22Rv1 (cell line): ENCODE results near the gene TBX3.

ENCODE experiments used
- H3K27ac ChIP-seq: fragments of 450-650 bp; 2 replicates; pipeline ENCODE4 v1.5.1; 2017
- CTCF ChIP-seq: fragments of 450-650 bp; IDR thresholded peaks from 2 replicates; pipeline ENCODE4 v1.5.1; 2017; ENCODE audit warnings: mild to moderate bottlenecking
- ZFX ChIP-seq: fragments of 450-650 bp; IDR thresholded peaks from 2 replicates; pipeline ENCODE4 v1.6.1; 2017; ENCODE audit warnings: antibody characterized with exemption, borderline replicate concordance

The TBX3 gene

DNA sequence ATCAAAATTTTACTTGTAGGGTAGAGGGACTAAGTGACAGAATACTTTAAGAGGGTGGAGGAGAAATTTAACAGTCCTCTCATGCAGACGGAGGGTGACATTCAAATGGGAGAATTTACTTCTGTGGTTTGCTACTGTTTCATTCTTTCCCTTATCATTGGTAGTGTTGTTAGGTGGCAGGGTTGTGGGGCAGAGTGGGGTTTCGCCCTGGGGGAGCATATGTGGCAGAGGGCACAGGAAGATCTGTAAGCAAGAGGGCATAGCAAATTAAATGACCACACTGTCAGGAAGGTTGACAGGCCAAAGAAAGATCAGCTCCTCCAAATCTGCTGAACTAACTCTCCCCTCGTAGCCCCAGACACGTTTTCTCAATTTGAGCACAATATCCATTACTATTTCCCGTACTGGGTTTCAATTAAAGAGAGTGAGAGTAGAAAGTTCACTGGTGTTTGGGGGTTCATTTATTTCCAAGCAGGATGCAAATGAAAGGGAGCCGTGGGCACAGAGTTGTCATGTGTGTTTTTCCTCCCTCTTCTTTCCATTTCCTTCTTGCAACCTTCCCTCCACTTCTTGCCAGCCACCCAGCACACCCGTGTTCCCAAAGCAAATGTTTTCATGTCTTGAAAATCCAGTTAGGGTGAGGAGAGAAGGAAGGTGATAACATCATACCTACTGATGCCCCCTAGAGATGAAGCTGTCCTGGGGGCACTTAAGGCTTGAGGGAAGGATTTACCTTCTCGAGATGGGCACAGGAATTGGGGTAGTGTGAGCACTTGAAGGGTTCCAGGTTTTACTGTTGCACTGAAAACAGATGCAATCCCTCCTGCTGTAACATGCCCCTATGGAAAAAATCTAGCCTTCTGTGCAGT is 6.5 kb upstream of the TBX3 start:
- H3K27ac ChIP-seq = no peak overlapping the region

DNA sequence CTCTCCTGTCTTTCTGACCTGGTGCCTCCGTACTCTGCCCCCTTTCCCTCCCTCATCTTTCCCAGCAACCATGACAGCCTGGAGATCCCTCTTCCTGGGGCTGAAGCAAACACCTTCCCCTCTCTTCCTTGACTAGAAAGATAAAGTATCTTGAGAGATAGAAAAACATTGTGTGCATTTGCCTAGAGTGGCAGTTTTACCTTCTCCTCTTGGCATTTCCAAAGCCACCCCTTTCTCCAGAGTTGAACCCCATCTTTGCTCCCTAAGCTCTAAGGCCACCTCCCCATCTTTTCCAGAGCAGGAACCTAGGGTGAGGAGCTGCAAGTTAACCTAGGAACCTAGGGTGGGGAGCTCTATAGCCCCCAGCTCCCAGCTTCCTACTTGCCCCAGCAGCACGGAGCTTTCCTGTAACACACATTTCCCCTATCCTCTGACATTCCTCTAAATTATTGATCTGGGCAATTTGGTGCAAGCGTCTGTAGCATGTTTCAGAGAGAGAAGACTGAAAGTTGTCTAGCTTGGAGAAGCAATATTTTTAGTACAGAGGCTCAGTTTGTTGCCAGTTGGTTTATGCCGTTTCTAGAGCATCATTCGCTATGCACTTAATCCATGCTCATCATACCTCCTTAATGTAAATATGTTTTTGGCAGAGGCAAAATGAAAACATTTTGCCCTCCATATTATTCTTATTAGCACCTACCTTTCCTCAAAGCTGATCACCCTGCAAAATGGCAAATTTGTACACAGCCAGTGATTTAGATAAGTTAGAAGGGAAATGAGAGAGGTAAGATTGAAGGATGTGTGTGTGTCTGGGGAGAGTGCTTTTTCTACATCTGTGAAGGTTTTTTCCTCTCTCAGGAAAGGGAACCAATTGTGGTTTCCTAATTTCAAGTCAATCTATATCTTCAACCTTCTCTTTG is 5.4 kb upstream of the TBX3 start:
- no peak for TF ChIP-seq ZFX
- TF ChIP-seq CTCF = no peak
- no peak overlapping the region for H3K27ac ChIP-seq

More for the DNA sequence above, 6.5 kb upstream of the TBX3 start:
- no peak for TF ChIP-seq CTCF
- TF ChIP-seq ZFX = no peak

- TF ChIP-seq CTCF (no peak), ZFX (no peak)
- no peak overlapping the region for H3K27ac ChIP-seq
Observed at GRCh38 chr12:114688256-114688845, 4.4 kb upstream of the TBX3 start.

DNA sequence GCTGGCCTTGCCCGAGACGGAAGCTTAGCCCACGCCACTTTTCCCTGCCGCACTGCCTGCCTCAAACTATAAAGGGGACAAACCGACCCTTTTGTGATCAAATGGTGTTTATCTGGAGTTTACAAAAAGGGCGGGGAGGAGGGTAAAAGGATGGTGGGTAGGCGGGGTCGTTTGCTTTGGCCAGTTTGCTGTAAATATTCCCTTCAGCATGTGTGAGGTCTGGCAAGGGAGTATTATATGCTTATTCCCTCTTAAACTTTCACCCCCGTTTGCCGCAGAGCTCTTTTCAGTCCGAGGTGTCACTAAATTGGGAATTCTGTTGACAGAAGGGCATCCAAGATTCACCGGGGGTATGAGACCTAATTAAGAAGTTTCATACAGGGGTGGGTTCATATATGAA is 3.8 kb upstream of the TBX3 start:
- TF ChIP-seq ZFX = no peak
- TF ChIP-seq CTCF = no peak
- no peak overlapping the region for H3K27ac ChIP-seq

- no peak overlapping the region for H3K27ac ChIP-seq
Observed at GRCh38 chr12:114686773-114687500, 3.0 kb upstream of the TBX3 start.

DNA sequence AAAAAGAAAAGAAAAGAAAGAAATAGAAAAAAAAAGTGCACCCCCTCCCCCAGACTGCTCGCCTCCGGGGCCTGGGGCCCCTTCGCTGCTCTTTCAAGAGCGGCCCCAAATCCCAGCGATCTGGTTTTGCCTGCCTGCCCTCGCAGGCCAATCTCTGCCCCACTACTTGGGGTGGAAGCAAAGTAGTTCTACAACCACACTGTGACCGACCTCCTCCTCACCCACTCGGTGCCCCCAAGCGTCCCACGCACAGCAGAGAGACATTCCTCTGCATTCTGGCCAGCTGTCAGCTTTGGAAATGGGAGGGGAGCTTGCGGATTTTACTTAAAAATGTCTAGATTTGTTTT is 2.4 kb upstream of the TBX3 start:
- no peak overlapping the region for H3K27ac ChIP-seq
- TF ChIP-seq ZFX (no peak), CTCF (no peak)

More at GRCh38 chr12:114686773-114687500, 3.0 kb upstream of the TBX3 start:
- no peak for TF ChIP-seq ZFX
- no peak for TF ChIP-seq CTCF
